Stimulated activated CD4-positive, alpha-beta T cell treated with anti-CD3 and anti-CD28 coated beads, Interleukin-1b, Interleukin-23, amount 100 ng/mL, for 24 hours (primary cell): ENCODE data around the gene CNTLN.
"Not testable (repeated sequence)": the region's sequence is repeated elsewhere in the genome, so short reads cannot be mapped to it uniquely, and the experiment has no call there.

Source experiments
- DNase-seq, 4 experiments: peaks; one replicate each; pipeline ENCODE4 v3.0.0-alpha.2; 2020; ENCODE audit warnings: low read depth in 4 of 4, low spot score in 1 of 4

The CNTLN gene

DNA sequence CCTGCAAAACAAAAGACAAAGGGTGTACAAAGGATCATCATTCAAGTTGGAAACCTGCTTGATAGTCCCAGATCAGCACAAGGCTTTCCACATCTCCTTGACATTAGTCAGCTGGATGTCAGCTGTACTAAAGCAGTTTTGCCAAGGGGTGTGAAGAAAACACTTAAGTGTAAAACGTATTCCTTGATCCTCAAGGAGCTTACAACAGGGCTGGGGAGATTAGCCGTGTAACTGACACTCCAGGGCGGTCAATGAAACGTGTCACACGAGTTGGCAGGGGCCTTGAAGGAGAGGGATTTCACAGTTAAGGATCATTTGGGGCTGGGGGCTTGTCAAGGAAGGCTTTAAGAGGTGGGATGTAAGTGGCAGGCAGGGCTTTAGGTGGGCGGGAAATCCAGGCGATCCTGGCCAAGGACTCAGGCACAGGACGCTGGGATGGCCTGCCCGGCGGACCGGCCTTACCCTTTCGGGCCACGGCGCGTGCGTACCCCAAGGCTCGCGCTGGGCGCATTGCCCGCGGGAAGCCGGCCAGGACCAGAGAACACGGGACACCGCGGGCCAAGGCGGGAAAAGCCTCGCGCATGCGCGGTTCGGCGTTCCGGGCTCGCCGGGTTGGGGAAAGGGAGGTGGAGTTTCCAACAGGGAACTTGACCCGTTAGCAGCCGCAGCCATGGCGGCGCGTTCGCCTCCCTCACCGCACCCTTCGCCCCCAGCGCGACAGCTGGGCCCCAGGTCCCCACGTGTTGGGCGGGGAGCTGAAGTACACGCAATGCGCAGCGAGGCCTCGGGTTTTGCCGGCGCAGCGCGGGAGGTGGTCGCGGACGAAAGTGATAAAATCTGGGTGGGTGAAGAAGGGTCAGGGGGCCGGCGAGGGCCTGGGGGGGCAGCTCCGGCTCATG is at the start of gene CNTLN:
CNTLN (plus strand) TSS at position 645 of the 899 bp plus-strand sequence; CDS start at position 671, 26 bp downstream.
- DNase-seq = peak in 2 of 4 experiments; percentile 56 to 61

- no peak for DNase-seq
Measured at GRCh38 chr9:17088566-17088965, 46.3 kb upstream of the CNTLN start.

GRCh38 chr9:17090041-17090440 is 44.8 kb upstream of the CNTLN start:
- no peak for DNase-seq

DNA sequence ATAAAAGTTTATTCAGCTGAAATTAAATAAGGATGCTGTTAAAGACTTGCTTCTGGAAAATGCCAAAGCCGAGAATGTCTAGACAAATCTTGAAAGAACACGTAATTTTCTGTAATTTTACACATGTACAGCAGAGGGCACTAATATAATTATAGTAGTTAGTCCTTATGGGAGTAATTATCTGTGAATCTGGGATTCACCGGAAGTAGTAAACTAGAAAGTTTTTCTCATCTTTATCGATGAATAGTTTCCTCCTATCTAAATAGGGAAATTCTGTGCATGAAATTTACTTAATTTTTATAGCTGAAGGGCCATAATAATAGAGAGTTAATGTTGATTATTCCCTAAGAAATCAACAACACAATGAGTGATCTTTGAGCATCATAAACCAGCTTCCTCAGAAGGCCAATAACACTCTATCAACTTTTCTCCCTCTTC is 18.4 kb upstream of the CNTLN start:
- no peak for DNase-seq

GRCh38 chr9:17117372-17117771 is 17.5 kb upstream of the CNTLN start:
- DNase-seq = no peak

GRCh38 chr9:17120203-17120602 is 14.6 kb upstream of the CNTLN start:
- DNase-seq = no peak

- DNase-seq = no peak
Measured at GRCh38 chr9:17121264-17121663, 13.6 kb upstream of the CNTLN start.

DNA sequence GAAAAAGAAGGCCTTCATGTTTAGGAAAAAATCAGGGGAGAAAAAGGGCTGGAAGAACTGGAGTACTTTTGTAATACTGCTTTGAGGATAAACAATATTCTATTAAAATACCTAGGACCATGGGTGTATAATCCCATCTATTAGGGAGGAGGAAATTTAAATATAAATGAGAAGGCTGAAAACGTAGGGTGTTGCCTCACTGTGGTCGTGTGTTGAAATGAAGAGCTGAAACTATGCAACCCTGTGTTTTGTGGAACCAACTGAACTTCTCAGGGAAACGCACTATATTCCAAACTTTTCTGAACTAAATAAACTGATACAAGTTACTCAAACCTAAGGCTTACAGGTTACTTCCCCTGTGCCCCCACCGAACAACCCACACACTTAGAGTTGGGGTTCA is 4.5 kb upstream of the CNTLN start:
- no peak for DNase-seq

DNA sequence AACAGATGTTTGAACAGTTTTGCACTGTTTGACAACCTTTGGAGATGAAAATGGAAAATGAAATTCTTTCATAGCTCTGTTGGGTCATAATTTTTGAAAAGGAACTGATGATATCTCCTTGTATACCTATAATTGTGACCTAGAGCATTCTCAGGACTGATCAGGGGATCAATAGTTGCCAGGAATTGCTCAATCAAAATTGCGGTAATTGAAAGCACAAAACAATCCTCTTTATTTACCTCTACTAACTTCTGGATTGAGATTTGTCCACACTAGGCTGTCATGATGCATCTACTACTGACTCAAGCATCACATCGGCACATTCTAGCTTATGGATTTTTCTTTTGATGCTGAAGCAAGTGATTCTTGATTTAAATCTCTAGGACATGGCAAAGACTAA is 4.1 kb upstream of the CNTLN start:
- no peak for DNase-seq

GRCh38 chr9:17131494-17131893 is 3.3 kb upstream of the CNTLN start:
- no peak for DNase-seq

DNA sequence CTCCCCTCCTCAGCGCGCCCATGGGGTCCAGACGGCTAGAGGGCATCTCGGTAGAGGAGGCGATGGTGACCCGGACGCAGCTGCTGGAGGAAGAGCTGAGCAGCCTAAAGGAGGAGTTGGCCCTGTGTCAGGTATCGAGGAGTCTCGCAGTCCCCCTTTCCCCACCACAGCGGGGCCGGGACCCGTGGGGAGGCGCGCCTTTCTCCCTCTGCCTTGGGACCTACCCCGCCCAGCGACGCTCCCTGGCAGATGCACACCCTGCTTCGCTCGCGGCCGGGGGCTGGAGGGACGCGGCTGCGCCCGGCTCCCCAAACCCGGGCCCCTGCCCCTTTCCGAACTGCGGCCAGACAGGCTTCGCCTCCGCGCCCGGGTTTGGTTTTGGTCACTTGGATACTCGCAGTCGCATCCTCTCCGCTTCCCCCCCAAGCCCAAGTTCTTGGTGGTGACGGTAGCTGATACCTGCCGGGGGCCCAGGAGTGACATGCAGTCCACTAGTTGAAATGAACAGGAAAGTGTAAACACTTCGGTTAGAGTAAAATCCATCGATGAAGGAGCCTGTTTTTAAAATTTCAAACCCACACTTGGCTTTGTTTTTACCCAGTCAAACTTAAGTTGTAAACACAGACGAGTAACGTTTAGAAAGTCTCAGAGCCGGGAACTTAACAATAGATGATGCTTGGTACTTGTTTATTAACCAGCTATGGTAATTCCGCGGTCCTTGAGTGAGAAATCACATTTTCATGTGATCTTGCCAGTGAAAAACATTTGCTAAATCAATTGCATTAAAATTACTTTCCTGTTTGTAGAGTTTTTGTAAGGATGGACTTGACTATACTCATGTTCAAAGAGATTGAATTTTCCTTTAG is 688 bp downstream of the CNTLN start:
- DNase-seq = peak in 1 of 4 experiments; percentile 2

- no peak for DNase-seq
Measured at GRCh38 chr9:17137566-17137965, 2.7 kb downstream of the CNTLN start.

GRCh38 chr9:17138503-17138902 is 3.7 kb downstream of the CNTLN start:
- no peak for DNase-seq

- no peak for DNase-seq
Measured at GRCh38 chr9:17140418-17140817, 5.6 kb downstream of the CNTLN start.

GRCh38 chr9:17148324-17148723 is 13.5 kb downstream of the CNTLN start:
- no peak for DNase-seq

DNA sequence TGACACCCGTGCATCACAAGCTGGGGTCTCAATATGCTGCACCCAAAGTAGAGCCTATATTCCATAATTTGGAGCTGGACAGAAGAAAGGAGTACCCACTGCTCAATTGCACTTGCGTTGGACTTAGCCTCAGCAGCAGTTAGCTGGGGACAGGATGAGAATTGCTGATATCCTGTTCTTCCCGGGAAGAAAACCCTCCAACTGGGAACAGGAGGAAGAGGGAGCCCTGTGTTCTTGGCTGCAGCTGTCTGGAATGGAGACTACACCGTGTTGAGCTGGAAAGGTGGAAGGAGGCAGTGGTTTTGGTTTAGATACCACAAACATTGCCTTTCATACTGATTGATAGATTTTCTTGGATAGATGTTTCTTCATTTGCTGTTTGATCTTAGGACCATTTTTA is 24.6 kb downstream of the CNTLN start:
- no peak for DNase-seq

- no peak for DNase-seq
Measured at GRCh38 chr9:17160327-17160726, 25.5 kb downstream of the CNTLN start.

DNA sequence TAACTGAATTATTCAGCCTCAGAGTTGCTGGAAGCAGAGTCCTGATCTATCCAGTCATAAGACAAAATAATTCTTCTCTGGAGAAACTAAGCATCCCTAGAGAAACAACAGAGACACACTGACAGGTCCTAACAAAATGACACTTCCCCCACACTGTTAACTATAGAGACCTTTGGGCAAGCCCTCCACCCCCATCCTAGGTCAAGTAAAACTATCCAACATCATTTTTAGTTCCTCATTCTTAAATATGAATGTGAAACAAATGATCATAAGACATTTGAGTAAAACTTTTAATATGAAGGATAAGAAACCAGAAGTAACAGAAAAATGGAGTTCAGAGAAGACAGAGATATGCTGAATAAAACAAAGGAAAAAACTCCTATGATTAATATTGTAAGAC is 30.9 kb downstream of the CNTLN start:
- DNase-seq = no peak

GRCh38 chr9:17166346-17166745 is 31.5 kb downstream of the CNTLN start:
- DNase-seq = no peak

GRCh38 chr9:17171309-17172094 is 36.7 kb downstream of the CNTLN start:
- no peak for DNase-seq

- not testable (repeated sequence) for DNase-seq
Measured at GRCh38 chr9:17177496-17177895, 42.7 kb downstream of the CNTLN start.
